Measurements from ENCODE around the gene MYO1B. TPM values are rescaled to one million over a fixed set of nuclear protein-coding genes. Genes with fewer than 3 reads are reported as not detected.

The MYO1B gene
- total and polyA plus RNA-seq, 2 donors from 2014 or later: 24.5 to 64.8 TPM

DNA sequence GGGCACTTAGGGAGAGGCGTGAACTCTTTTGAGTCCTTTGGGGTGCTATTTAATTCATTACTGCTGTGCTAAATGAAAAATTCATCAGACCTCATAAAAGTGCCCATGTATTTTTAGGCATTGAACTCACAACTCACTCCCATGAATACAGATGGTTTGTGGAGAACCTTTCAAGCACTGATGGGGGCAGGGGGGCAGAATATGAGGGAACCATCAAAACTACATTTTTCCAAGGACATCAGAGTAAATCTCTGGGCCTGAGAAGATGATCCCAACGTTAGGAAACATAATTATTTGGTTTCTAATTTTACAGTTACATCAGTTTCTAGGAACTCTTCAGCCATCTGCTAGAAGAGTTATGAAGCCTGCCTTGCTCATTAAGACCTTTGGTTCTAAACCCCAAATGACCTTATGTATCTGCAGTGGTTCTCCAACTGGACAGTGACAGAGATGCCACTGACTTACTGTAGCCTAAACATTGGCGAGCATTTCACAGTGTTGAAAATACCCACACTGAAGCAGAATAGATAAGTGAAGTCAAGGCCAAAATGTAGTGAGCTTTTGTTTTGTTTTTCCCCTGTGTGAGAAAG, 90.8 kb downstream of the MYO1B start:
- Histone ChIP-seq H3K27me3 (ENCODE audit: control insufficient read depth, insufficient read depth, low read length) (no peaks in the 10 kb centered on the region), H3K36me3 (ENCODE audit: control insufficient read depth in 2 of 3, insufficient read depth in 3 of 3, low read length in 3 of 3) (peaks cover 0 to 2% (median 0%) of the 10 kb centered on the region in 3 donors), H3K4me1 (ENCODE audit: control insufficient read depth in 2 of 3, insufficient read depth in 2 of 3, low read depth in 1 of 3, low read length in 3 of 3) (no peaks in the 10 kb centered on the region), H3K4me3 (ENCODE audit: low read length in 3 of 3) (no peak overlapping the region), H3K9me3 (ENCODE audit: control insufficient read depth in 2 of 3, insufficient read depth in 1 of 3, low read length in 3 of 3) (no peaks in the 10 kb centered on the region), H3K27ac (ENCODE audit: low read depth in 2 of 2, low read length in 2 of 2) (no peak overlapping the region), H3K9ac (ENCODE audit: low read length in 3 of 3) (no peak overlapping the region)
- DNase-seq (no peak), FAIRE-seq (no peak)
- intact Hi-C loops (cut with DNase I): no loop called here
- TF ChIP-seq, protein P1, sequence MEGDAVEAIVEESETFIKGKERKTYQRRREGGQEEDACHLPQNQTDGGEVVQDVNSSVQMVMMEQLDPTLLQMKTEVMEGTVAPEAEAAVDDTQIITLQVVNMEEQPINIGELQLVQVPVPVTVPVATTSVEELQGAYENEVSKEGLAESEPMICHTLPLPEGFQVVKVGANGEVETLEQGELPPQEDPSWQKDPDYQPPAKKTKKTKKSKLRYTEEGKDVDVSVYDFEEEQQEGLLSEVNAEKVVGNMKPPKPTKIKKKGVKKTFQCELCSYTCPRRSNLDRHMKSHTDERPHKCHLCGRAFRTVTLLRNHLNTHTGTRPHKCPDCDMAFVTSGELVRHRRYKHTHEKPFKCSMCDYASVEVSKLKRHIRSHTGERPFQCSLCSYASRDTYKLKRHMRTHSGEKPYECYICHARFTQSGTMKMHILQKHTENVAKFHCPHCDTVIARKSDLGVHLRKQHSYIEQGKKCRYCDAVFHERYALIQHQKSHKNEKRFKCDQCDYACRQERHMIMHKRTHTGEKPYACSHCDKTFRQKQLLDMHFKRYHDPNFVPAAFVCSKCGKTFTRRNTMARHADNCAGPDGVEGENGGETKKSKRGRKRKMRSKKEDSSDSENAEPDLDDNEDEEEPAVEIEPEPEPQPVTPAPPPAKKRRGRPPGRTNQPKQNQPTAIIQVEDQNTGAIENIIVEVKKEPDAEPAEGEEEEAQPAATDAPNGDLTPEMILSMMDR (IDR thresholded peaks at IDR 0.05; ENCODE audit: borderline replicate concordance, extremely low read depth, insufficient read depth): no peak

DNA sequence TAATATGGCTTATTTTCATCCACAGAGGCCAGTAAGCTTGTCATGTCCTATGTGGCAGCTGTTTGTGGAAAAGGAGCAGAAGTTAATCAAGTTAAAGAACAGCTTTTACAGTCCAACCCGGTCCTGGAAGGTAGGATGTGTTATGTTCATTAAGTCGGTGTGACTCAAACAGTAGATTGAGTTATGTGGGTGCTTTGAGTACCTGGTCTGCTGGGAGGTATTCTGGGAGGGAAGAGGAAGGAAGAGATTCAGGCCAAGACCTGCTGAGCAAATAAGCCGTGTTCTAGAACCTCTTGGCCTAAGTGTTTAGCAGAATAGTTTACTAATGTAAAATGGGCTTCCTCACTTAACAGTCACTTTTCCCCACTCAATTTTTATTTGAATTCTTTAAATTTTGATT, 96.2 kb downstream of the MYO1B start:
- H3K9ac ChIP-seq (ENCODE audit: low read length in 3 of 3): no peak overlapping the region
- H3K9me3 ChIP-seq (ENCODE audit: control insufficient read depth in 2 of 3, insufficient read depth in 1 of 3, low read length in 3 of 3): no peaks in the 10 kb centered on the region
- no peak overlapping the region for H3K27ac ChIP-seq (ENCODE audit: low read depth in 2 of 2, low read length in 2 of 2)
- DNase-seq (no peak), FAIRE-seq (no peak)
- H3K36me3 ChIP-seq (ENCODE audit: control insufficient read depth in 2 of 3, insufficient read depth in 3 of 3, low read length in 3 of 3): peaks cover 0 to 2% (median 0%) of the 10 kb centered on the region in 3 donors
- intact Hi-C loops (cut with DNase I): no loop called here
- TF ChIP-seq, protein P1 (IDR thresholded peaks at IDR 0.05; ENCODE audit: borderline replicate concordance, extremely low read depth, insufficient read depth): no peak
- H3K4me1 ChIP-seq (ENCODE audit: control insufficient read depth in 2 of 3, insufficient read depth in 2 of 3, low read depth in 1 of 3, low read length in 3 of 3): peaks cover 0 to 5% (median 0%) of the 10 kb centered on the region in 3 donors
- no peak overlapping the region for H3K4me3 ChIP-seq (ENCODE audit: low read length in 3 of 3)
- no peaks in the 10 kb centered on the region for H3K27me3 ChIP-seq (ENCODE audit: control insufficient read depth, insufficient read depth, low read length)

DNA sequence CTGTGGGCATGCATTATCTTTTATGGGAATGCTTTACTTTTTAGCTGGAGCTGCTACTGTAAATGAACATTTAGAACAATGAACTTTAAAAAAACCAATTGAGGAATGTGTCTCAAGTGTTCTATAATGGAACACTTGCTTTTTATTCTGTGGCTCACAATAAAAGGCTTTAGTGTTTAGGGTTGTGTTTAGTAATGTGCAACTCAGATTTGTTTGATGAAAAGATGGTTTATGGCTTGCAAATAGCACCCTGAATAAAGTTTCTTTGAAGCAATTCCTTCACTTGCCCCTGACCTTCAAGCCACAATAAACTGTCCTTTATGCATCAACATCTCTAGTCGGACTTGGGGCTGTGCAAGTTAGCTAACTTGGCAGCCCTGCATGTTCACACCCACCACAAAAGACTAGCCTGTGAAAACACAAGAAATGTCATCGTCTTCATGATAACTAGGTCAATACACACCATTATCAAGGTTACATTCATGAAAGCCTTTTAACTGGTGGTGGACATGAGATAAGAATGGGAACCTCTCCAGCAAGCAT, 98.7 kb downstream of the MYO1B start:
- H3K27me3 ChIP-seq (ENCODE audit: control insufficient read depth, insufficient read depth, low read length): no peaks in the 10 kb centered on the region
- H3K9me3 ChIP-seq (ENCODE audit: control insufficient read depth in 2 of 3, insufficient read depth in 1 of 3, low read length in 3 of 3): no peaks in the 10 kb centered on the region
- no peak overlapping the region for H3K9ac ChIP-seq (ENCODE audit: low read length in 3 of 3)
- TF ChIP-seq, protein P1 (IDR thresholded peaks at IDR 0.05; ENCODE audit: borderline replicate concordance, extremely low read depth, insufficient read depth): no peak
- H3K36me3 ChIP-seq (ENCODE audit: control insufficient read depth in 2 of 3, insufficient read depth in 3 of 3, low read length in 3 of 3): peaks cover 0 to 2% (median 0%) of the 10 kb centered on the region in 3 donors
- H3K4me1 ChIP-seq (ENCODE audit: control insufficient read depth in 2 of 3, insufficient read depth in 2 of 3, low read depth in 1 of 3, low read length in 3 of 3): peaks cover 0 to 5% (median 0%) of the 10 kb centered on the region in 3 donors
- FAIRE-seq (no peak), DNase-seq (no peak)
- no peak overlapping the region for H3K27ac ChIP-seq (ENCODE audit: low read depth in 2 of 2, low read length in 2 of 2)
- H3K4me3 ChIP-seq (ENCODE audit: low read length in 3 of 3): no peak overlapping the region
- intact Hi-C loops (cut with DNase I): no loop called here
